ENCODE results near the gene TMEM62. TPM values are rescaled to one million over a fixed set of nuclear protein-coding genes. Genes with fewer than 3 reads are reported as not detected.
A peak's percentile ranks its signal among the peaks of the same experiment; 100 is the strongest.

The TMEM62 gene
- total and polyA plus RNA-seq, 10 of the 15 experiments (the other 5 are each of a cell fraction or from before 2014, with no cell fraction given), result 7.0 to 26.8 (median 14.9) TPM

- Histone ChIP-seq H3K36me3 (ENCODE audit: control insufficient read depth in 2 of 2, insufficient read depth in 2 of 2, low read length in 1 of 2) (peaks cover 0 to 5% of the 10 kb centered on the region in 2 experiments; a peak in 2 of 4 replicates), H3K9ac (ENCODE audit: control insufficient read depth, insufficient read depth, low read length) (no peak overlapping the region), H3K79me2 (ENCODE audit: control insufficient read depth, insufficient read depth, low read length) (peaks cover 43% of the 10 kb centered on the region), H3K27ac (ENCODE audit: control insufficient read depth, insufficient read depth) (no peak overlapping the region), H4K20me1 (ENCODE audit: control insufficient read depth, insufficient read depth) (no peaks in the 10 kb centered on the region), H3K4me1 (ENCODE audit: control insufficient read depth, insufficient read depth, low read length) (no peaks in the 10 kb centered on the region; the same call in 1 of the 2 replicates), H2AFZ (ENCODE audit: control insufficient read depth, low read depth, low read length) (no peak overlapping the region), H3K4me3 (no peak overlapping the region), H3K4me2 (ENCODE audit: control insufficient read depth, insufficient read depth) (peak overlapping the region; percentile 21; the same call in 1 of the 2 replicates), H3K27me3 (replicated peaks in 1 of 2; ENCODE audit: control insufficient read depth in 2 of 2, insufficient read depth in 2 of 2, low read length in 1 of 2) (no peaks in the 10 kb centered on the region), H3K9me3 (replicated peaks; ENCODE audit: control insufficient read depth, insufficient read depth, low read length) (no peaks in the 10 kb centered on the region)
- FAIRE-seq (no peak), DNase-seq (ENCODE audit: low read depth, low spot score) (no peak), ATAC-seq (no peak)
- POLR2A ChIA-PET, result no interaction called here
- in situ Hi-C loops (cut with MboI) (no loop called here), intact Hi-C loops (cut with micrococcal nuclease; ENCODE audit: unreplicated experiment) (no loop called here)
- 90% methylated on average over 1 of the region's 1 CpG for WGBS (ENCODE audit: insufficient coverage, insufficient replicate concordance, low lambda C conversion rate, missing lambda C conversion rate)
- no TSS peak for BruUV-seq (replicated peaks)
- CTCF ChIA-PET, result interaction anchor here (0.7 to 1.7 kb wide), 6 partner anchors 9 to 1533 kb away, joined by 3 to 5 read pairs (median 3); no protein-coding TSS in a partner anchor
- SMC1A ChIA-PET (ENCODE audit: uncharacterized antibody, unreplicated experiment), result interaction anchor here (0.7 to 1.8 kb wide), 7 partner anchors 18 to 182 kb away, joined by 3 to 7 read pairs (median 4); no protein-coding TSS in a partner anchor
- TF ChIP-seq CREB1 (IDR thresholded peaks at IDR 0.05; ENCODE audit: low read depth) (no peak), ETV6 (conservative IDR thresholded peaks at IDR 0.05 in 1 of 2, IDR thresholded peaks at IDR 0.05 in 1 of 2; ENCODE audit: borderline replicate concordance in 1 of 2, low read depth in 1 of 2) (no peak), MTA2 (IDR thresholded peaks at IDR 0.05; ENCODE audit: low read depth) (no peak), SMC3 (IDR thresholded peaks at IDR 0.05; ENCODE audit: borderline replicate concordance, low read length) (no peak), SREBF1 (IDR thresholded peaks at IDR 0.05; ENCODE audit: low read length) (no peak), FOXK2 (IDR thresholded peaks at IDR 0.05) (no peak), BHLHE40 (IDR thresholded peaks at IDR 0.05; ENCODE audit: borderline replicate concordance in 1 of 2, low read depth in 2 of 2, low read length in 1 of 2) (no peak), E2F8 (IDR thresholded peaks at IDR 0.05; ENCODE audit: low read depth, partially characterized antibody) (no peak), BRCA1 (IDR thresholded peaks at IDR 0.05; ENCODE audit: low read depth, low read length) (no peak)
- TF ChIP-seq, protein P1, sequence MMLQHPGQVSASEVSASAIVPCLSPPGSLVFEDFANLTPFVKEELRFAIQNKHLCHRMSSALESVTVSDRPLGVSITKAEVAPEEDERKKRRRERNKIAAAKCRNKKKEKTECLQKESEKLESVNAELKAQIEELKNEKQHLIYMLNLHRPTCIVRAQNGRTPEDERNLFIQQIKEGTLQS (IDR thresholded peaks at IDR 0.05; ENCODE audit: borderline replicate concordance, extremely low read depth, low read depth, low read length), result no peak
- RAD21 ChIA-PET (ENCODE audit: unreplicated experiment), result interaction anchor here (0.6 to 1.0 kb wide), 2 partner anchors 8 to 13 kb away, joined by 3 to 4 read pairs; no protein-coding TSS in a partner anchor
Observed at GRCh38 chr15:43103907-43104306, 29.5 kb upstream of the TMEM62 start.

Measured in GM12878 (cell line).